GM12891 (cell line): Measurements from ENCODE around the gene MICAL1.

Experiments
- POLR2A ChIP-seq: IDR thresholded peaks from 2 replicates; pipeline ENCODE4 v1.6.1; 2011; ENCODE audit warnings: low read depth, low read length, control low read depth
- POLR2AphosphoS5 ChIP-seq: IDR thresholded peaks from 2 replicates; pipeline ENCODE4 v1.6.1; 2011; ENCODE audit warnings: low read depth, low read length, control low read depth
- POU2F2 ChIP-seq: IDR thresholded peaks from 2 replicates; pipeline ENCODE4 v1.6.1; 2011; ENCODE audit warnings: low read depth, mild to moderate bottlenecking, control low read depth, low read length, moderate library complexity
- TAF1 ChIP-seq: IDR thresholded peaks from 2 replicates; pipeline ENCODE4 v1.6.1; 2011; ENCODE audit warnings: low read depth, low read length, control low read depth

GRCh38 chr6:109447087-109447486, 8.5 kb downstream of the MICAL1 start:
- no peak for TF ChIP-seq POLR2A
- TF ChIP-seq TAF1 = no peak
- TF ChIP-seq POLR2AphosphoS5 = no peak
- TF ChIP-seq POU2F2 = no peak
